Muscle layer of duodenum (tissue), 2 donors: ENCODE data around the gene GASK1A.

ENCODE experiments used
- H3K27ac ChIP-seq: one replicate; pipeline ENCODE4 v1.7.0; 2013; ENCODE audit warnings: mild to moderate bottlenecking, low read length
- H3K27me3 ChIP-seq: one replicate; pipeline ENCODE4 v1.7.0; 2013; ENCODE audit warnings: low read depth, mild to moderate bottlenecking, control low read depth, low read length
- H3K36me3 ChIP-seq, 2 donors: one replicate each; pipeline ENCODE4 v1.7.0; 2013; ENCODE audit warnings: low read length in 2 of 2, control low read depth in 1 of 2, mild to moderate bottlenecking in 1 of 2; ENCODE audit not compliant: insufficient read depth in 2 of 2, control insufficient read depth in 1 of 2
- H3K4me1 ChIP-seq, 2 donors: one replicate each; pipeline ENCODE4 v1.7.0; 2013; ENCODE audit warnings: low read length in 2 of 2, mild to moderate bottlenecking in 2 of 2, control low read depth in 1 of 2, moderate library complexity in 1 of 2; ENCODE audit not compliant: insufficient read depth in 2 of 2, control insufficient read depth in 1 of 2
- H3K4me3 ChIP-seq, 2 donors: one replicate each; pipeline ENCODE4 v1.7.0; 2013; ENCODE audit warnings: low read length in 2 of 2, low read depth in 1 of 2, mild to moderate bottlenecking in 1 of 2
- H3K9me3 ChIP-seq, 2 donors: one replicate each; pipeline ENCODE4 v1.7.0; 2013; ENCODE audit warnings: low read length in 2 of 2, control low read depth in 1 of 2, mild to moderate bottlenecking in 1 of 2; ENCODE audit not compliant: control insufficient read depth in 1 of 2
- donor health status: healthy.

Gene GASK1A

DNA sequence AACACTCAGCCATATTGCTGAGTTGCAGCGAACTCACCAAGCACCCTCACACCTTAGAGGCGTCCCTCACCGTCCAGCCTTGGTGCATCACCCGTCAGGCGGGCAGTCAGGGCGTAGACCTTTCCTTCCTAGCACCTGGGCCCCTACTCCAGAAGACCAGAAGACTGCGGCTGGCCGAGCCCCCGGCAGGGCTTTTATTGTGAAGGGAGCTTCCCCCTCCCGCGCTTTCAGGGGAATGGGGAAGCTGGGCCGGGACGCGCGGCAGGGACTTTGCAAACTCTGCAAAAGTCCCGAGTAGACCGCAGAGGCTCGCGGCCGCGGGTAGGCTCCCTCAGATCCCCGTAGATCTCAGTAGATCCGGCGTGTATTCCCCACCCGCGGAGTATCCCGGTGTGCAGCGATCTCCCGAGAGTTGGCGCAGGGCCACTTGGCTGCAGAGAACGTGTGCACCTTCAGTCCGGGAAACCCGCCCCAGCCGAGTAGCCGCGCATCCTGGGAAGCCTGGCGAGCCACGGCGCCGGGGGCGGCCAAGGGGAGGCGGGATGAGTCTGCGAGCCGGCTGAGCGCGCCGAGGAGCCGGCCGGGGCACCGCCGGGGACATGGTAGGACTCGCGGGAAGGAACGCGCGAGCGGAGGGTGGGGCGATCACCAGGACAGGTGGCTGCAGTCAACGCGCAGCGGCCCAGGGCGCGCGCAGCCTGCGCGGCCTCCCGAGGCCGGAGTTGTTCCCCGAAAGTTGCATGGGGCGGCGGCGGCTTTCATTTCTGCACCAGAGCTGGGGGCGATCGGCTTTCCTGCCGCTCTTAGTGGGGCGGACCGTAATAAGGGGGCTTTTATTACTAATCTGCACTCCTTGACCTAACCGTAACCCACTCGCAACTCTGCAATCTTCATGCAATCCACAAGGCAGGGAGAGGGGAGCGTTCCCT is at the start of gene GASK1A:
Gene GASK1A (plus strand): TSS at position 268 of the 929 bp plus-strand sequence. CDS start 332 bp downstream, at position 600.
- Histone ChIP-seq H3K27ac (no peak within 1 kb of the TSS), H3K36me3 (no peaks in the 10 kb centered on the region), H3K27me3 (no peaks in the 10 kb centered on the region), H3K4me1 (no peaks in the 10 kb centered on the region), H3K9me3 (peaks cover 0 to under 1% of the 10 kb centered on the region in 2 donors), H3K4me3 (peak within 1 kb of the TSS; percentile 56 to 84)

GRCh38 chr3:42934111-42934510 is 45.0 kb upstream of the GASK1A start:
- H3K36me3 ChIP-seq, result peaks cover 0 to 2% of the 10 kb centered on the region in 2 donors
- H3K27ac ChIP-seq, result no peak overlapping the region
- no peaks in the 10 kb centered on the region for H3K9me3 ChIP-seq
- no peak overlapping the region for H3K4me3 ChIP-seq
- no peaks in the 10 kb centered on the region for H3K27me3 ChIP-seq
- H3K4me1 ChIP-seq, result no peaks in the 10 kb centered on the region

- Histone ChIP-seq H3K27ac (no peak overlapping the region), H3K36me3 (peaks cover 0 to 7% of the 10 kb centered on the region in 2 donors), H3K9me3 (no peaks in the 10 kb centered on the region), H3K27me3 (no peaks in the 10 kb centered on the region), H3K4me1 (no peaks in the 10 kb centered on the region), H3K4me3 (no peak overlapping the region)
These were observed 44.2 kb upstream of the GASK1A start for GRCh38 chr3:42934910-42935309.

DNA sequence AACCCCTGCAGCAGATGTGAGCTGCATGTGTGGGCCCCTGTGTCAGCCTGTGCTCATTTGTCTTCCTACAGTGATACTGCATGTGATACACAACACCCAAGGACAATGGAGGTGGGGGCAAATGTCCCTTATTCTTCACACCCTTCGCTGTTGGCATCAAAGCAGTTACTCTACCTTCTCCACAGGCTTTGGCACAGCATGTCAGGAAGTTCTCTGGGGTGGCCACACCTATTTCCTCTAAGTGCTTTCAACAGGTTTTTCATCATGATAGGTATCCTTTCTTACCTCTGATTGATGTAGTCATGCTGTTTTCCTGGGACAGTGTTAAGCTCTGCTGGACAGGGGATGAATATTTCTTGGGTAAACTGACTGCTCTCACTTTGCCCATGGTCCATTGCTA is 43.6 kb upstream of the GASK1A start:
- no peaks in the 10 kb centered on the region for H3K4me1 ChIP-seq
- peaks cover 0 to 11% of the 10 kb centered on the region in 2 donors for H3K36me3 ChIP-seq
- H3K4me3 ChIP-seq, result no peak overlapping the region
- no peak overlapping the region for H3K27ac ChIP-seq
- H3K9me3 ChIP-seq, result no peaks in the 10 kb centered on the region
- H3K27me3 ChIP-seq, result no peaks in the 10 kb centered on the region

DNA sequence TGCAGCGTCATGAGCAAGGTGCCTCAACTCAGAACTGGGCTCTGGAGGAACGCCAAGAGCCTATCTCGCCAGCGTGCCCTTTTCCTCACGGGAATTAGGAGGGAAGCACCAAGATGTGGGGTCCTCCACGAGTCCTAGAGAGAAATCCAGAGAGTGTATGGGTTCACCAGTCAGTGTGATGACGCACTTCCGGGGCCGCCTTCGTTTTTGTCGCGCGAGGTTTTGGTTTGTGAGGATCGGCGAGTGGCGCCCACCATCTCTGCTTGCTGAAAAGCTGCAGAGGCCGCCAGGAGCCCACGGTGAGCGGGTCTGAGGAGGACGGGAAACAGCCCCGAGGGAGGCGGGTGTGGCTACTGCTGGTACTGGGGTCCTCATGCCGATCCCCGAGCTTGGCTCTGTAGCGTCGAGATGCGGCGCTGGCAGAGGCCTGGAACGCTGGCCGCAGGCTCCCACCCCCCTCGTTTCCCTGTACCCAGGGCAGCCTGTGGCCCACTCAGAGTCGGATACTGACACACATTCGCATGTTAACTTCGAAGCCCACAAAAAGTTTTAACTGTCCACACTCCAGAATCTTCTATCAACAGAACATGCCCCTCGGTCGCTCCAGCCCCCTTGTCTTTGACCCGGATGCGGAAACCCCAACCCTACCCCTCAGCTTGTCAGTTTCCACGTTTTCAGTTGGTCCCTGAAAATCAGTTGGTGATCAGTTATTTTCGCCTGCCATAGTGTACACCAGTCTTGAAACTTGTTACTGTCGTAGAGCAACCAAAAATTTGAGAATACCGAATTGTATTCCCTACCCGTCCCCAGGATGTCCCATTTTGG is 42.7 kb upstream of the GASK1A start:
- H3K36me3 ChIP-seq, result peaks cover 0 to 18% of the 10 kb centered on the region in 2 donors
- no peaks in the 10 kb centered on the region for H3K9me3 ChIP-seq
- peak overlapping the region; percentile 37 to 62 for H3K4me3 ChIP-seq
- H3K27me3 ChIP-seq, result no peaks in the 10 kb centered on the region
- H3K4me1 ChIP-seq, result no peaks in the 10 kb centered on the region
- no peak overlapping the region for H3K27ac ChIP-seq

DNA sequence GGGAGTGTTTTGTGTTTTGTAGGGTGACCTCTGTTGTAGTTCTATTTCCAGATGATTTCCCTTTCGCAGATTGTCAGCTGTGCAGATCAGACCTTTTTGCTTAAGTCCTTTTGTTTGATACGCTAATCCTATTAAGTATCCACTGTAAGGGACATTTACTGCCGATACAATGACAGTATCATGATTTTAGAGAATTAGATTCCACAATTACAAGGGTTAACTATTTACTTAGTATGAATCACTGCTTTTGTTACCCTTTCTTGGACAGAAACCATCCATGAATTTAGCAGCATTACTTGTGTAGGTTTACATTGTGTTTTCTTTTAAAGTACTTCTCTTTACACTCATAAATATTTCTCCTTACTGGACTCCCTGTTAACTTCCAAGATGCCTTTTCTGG is 41.8 kb upstream of the GASK1A start:
- H3K4me1 ChIP-seq, result no peaks in the 10 kb centered on the region
- H3K4me3 ChIP-seq, result no peak overlapping the region
- no peaks in the 10 kb centered on the region for H3K9me3 ChIP-seq

GRCh38 chr3:42942693-42943092 is 36.4 kb upstream of the GASK1A start:
- Histone ChIP-seq H3K27me3 (no peaks in the 10 kb centered on the region), H3K36me3 (peaks cover 0 to 30% of the 10 kb centered on the region in 2 donors)

More for the DNA sequence above, 41.8 kb upstream of the GASK1A start:
- H3K36me3 ChIP-seq, result peaks cover 0 to 24% of the 10 kb centered on the region in 2 donors
- H3K27me3 ChIP-seq, result no peaks in the 10 kb centered on the region
- H3K27ac ChIP-seq, result no peak overlapping the region

GRCh38 chr3:42946050-42946449 is 33.1 kb upstream of the GASK1A start:
- H3K36me3 ChIP-seq, result peaks cover 0 to 13% of the 10 kb centered on the region in 2 donors
- no peaks in the 10 kb centered on the region for H3K9me3 ChIP-seq
- no peak overlapping the region for H3K4me3 ChIP-seq
- H3K27ac ChIP-seq, result no peak overlapping the region
- H3K27me3 ChIP-seq, result no peaks in the 10 kb centered on the region
- no peaks in the 10 kb centered on the region for H3K4me1 ChIP-seq

More at GRCh38 chr3:42942693-42943092, 36.4 kb upstream of the GASK1A start:
- no peak overlapping the region for H3K4me3 ChIP-seq
- no peaks in the 10 kb centered on the region for H3K9me3 ChIP-seq
- no peaks in the 10 kb centered on the region for H3K4me1 ChIP-seq
- no peak overlapping the region for H3K27ac ChIP-seq

GRCh38 chr3:42957573-42957972 is 21.5 kb upstream of the GASK1A start:
- Histone ChIP-seq H3K27me3 (no peaks in the 10 kb centered on the region), H3K27ac (no peak overlapping the region), H3K36me3 (no peaks in the 10 kb centered on the region), H3K4me3 (no peak overlapping the region), H3K4me1 (peaks cover 0 to 7% of the 10 kb centered on the region in 2 donors), H3K9me3 (no peaks in the 10 kb centered on the region)

- no peaks in the 10 kb centered on the region for H3K9me3 ChIP-seq
- no peaks in the 10 kb centered on the region for H3K27me3 ChIP-seq
- no peak overlapping the region for H3K4me3 ChIP-seq
- no peak overlapping the region for H3K27ac ChIP-seq
- peaks cover 0 to 7% of the 10 kb centered on the region in 2 donors for H3K4me1 ChIP-seq
- H3K36me3 ChIP-seq, result no peaks in the 10 kb centered on the region
These were observed 18.8 kb upstream of the GASK1A start for GRCh38 chr3:42960282-42960681.

DNA sequence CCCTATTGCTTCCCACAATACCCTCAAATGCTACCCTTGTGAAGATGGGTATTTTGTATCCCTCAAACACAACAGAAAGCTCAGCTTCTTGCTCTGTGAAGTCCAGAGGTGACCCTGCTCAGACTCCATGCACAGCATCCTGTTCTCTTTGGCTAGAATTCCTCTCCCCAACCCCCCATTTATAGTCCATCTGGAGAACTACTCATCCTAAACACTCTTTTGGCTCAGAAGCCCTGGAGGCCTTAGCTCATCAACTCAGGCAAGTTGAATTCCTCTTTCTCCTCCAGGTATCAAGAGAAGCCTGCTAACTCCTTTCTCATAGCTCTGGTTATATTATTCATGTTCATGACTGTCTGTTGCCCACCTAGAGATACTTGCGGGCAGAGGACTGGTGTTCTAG is 18.3 kb upstream of the GASK1A start:
- peaks cover 0 to 7% of the 10 kb centered on the region in 2 donors for H3K4me1 ChIP-seq
- H3K36me3 ChIP-seq, result no peaks in the 10 kb centered on the region
- no peaks in the 10 kb centered on the region for H3K9me3 ChIP-seq
- no peak overlapping the region for H3K4me3 ChIP-seq
- H3K27me3 ChIP-seq, result no peaks in the 10 kb centered on the region
- no peak overlapping the region for H3K27ac ChIP-seq
